Stimulated activated CD4-positive, alpha-beta T cell treated with anti-CD3 and anti-CD28 coated beads, Interleukin-12 subunit alpha, Interleukin-12 subunit beta, amount 100 ng/mL, for 24 hours (primary cell): ENCODE measurements around the gene TRIM33.
A peak's percentile ranks its signal among the peaks of the same experiment; 100 is the strongest.

ENCODE experiments used
- DNase-seq, 2 experiments: peaks; one replicate each; pipeline ENCODE4 v3.0.0-alpha.2; 2020; ENCODE audit warnings: low read depth in 2 of 2

Gene TRIM33

DNA sequence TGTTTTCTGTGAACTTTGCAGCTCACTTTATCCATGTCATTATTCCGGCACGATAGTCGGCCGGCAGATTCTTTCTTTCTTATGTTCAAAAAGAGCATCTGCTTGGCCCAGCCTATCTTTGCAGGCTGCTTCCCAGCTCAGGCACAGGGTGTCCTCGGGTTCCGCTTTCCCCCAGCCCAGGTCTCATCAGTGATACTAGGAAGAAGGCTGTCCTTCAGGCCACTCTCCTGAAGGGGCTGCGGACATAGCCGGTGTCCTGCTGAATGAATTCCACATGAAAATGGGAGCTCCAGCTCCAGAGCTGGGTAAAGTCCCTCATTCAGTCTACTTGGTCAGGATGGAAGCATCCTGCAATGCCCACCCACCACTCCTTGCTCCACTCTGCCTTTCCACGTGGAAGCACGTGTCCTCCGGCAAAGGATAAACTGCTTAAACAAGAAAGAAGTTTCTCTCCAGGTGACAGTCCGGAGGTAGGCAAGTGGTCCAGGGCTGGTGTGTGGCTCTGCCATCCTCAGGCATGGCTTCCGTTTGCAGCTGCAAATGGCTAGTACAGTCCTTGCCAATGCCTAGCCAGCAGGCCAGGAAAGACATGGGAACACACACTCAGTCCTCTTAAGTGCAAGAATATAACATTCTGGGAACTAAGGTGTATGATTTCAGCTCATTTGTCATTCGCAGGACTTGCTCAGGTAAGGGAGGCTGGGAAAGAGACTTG is 161.0 kb downstream of the TRIM33 start:
- DNase-seq, result no peak

DNA sequence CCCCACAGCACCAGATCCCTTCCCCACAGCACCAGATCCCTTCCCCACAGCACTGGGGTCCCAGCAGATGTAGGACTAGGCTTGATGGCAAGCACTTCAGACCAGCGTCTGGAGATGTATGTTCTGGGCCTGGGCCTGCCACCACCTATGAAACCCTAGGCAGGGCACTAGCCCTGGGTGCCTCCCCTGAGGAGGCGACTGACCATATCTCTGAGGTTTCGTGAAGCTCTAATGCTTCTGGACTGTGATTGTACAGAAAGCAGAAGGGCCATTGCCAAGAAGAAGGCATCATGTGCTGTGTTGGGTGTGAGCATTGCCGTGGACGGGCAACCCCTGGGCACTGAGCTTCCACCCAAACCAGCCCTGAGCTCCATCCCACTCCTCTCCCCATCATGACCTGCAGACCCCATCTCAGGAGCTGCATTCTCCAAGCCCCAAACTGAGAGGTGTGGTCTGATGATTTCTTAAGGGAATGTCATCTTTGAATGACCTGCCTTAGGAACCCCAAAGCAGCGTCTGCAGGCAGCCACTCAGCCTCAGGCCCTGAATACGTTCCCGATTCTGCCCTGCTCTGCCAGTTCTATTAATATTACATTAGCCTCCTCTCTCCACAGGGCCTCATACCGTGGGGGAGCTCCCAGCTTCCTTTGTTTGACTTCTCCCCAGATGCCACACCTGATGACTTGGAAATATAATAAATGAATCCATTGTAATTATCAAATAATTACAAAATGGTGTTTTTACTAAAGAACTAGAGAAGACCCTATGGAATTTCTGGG is 163.4 kb downstream of the TRIM33 start:
- DNase-seq, result no peak

DNA sequence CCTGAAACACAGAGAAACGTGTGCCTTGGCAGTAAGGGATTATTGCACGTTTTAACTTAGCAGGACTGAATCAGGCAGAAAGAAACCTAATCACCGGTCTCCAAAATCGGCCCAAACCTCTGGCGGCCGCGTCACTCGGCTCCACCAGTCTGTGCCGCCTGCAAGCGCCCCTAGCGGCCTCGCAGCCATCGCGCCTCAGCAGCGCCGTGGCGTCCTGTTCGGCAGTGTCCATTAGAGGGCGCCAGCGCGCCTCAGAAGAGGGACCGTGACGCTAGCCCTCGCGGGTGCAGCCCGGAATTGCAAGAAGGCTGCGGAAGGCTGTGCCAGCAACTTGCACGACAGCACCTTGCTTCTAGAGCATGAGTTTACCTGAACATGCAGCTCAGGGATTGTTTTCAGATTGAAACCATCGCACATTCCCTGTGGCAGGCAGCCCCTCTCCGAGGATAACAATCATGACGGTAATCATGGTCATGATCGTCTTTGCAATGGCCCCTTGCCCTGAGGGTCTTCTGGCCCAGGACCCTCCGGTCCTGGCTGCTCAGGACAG is 164.4 kb downstream of the TRIM33 start:
- peak; percentile 95 to 97 for DNase-seq

DNA sequence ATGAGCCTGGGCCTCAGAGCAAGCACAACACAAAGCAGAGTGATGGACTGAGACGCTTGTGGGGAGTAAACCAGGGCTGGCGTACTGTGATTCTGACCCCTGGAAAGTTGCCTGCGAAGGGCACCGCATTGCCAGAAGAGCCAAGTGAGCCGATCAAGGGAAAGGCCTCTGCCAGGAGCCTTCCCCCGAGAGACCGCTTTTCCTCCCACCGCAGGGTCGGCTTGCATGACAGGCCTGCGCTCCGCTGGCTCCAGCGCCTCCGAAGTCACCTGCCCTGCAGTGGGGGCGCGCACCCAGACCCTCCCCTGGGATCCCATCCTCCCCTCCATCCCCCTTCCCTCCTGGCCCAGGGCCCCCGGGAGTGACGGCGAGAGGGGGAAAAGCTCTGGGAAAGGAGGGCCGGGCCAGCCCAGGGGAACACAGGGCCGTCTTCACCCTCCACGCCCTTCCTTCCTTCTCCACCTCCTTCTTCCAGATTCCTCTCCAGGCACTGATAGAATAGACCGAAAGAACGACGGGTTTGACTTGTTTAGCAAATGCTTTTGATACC is 165.0 kb downstream of the TRIM33 start:
- no peak for DNase-seq

DNA sequence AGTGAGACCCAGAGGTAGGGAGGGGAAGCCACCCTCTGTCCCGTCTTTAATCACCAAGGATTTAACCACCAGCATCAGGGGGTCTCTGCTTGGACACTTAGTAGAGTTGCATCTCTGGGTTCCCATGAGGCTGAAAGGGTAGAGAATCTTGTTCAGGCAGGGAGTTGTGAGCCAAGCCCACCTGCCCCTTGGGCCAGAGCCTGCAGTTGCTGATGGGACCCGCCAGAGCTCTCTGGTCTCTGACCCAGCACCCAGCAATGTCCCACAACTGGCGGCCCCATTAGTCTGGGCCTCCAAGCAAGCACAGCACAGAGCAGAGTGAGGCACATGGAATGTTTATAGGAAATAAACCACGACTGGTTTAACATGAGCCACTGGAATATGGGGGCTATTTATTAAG is 166.3 kb downstream of the TRIM33 start:
- no peak for DNase-seq
